NCI-H1694 (cell line): ENCODE results near the gene KCND3.
"Not testable (repeated sequence)": the region's sequence is repeated elsewhere in the genome, so short reads cannot be mapped to it uniquely, and the experiment has no call there.

ENCODE experiments used
- DNase-seq: peaks from one replicate; lab custom pipeline; 2025; lab: John Stamatoyannopoulos, UW

The KCND3 gene

DNA sequence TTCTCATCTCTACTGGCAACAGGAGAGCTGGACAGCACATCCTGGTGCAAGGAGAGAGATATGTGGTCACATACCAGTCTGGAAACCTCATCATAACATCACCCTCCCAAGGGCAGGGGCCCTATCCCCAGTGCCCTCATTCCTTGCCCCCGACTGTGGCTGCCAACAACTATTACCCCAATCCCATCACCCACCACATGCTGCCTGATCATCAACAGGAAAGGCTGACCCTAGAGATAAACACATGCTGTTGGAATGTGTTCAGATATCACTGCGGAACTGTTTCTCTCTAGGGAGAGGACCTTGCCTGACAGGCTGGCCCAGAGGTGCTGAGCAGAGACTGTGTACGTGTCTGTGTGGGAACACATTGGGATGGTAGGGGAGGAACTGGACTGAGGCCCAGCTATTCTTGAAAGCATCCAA lies 245.8 kb downstream of the KCND3 start:
- no peak for DNase-seq

DNA sequence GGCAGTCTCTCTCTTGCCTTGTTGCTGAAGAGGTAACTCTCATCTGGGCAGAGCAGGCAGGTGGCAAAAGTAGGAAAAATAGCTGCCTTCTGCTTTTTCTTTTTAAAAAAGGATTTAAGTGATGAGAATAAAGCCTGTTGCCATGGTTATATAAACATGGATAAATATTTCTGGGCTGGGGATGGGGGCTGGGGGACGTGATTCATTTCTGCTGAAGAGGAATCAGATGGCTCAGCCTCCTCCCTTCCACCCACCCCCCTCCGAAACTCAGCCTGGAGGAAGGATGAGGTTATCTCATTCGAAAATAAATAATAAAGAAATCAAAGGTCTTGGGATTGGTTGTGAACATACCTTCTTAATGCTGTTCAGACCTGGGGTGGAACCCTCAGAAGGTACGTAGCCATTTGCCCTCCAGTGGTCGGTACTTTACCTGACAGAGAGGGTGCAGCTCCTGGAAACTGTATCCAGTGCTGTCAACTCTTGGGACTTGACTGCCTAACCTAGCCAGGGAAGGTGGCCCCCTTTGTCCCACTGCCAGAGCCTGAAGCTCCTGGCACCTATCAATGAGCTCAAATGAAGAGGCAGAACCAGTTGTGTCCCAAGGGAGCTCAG lies 246.4 kb downstream of the KCND3 start:
- no peak for DNase-seq

- not testable (repeated sequence) for DNase-seq
Measured at GRCh38 chr1:111742292-111742691, 247.2 kb downstream of the KCND3 start.

GRCh38 chr1:111739925-111740765 lies 249.3 kb downstream of the KCND3 start:
- peak; percentile 66 for DNase-seq

DNA sequence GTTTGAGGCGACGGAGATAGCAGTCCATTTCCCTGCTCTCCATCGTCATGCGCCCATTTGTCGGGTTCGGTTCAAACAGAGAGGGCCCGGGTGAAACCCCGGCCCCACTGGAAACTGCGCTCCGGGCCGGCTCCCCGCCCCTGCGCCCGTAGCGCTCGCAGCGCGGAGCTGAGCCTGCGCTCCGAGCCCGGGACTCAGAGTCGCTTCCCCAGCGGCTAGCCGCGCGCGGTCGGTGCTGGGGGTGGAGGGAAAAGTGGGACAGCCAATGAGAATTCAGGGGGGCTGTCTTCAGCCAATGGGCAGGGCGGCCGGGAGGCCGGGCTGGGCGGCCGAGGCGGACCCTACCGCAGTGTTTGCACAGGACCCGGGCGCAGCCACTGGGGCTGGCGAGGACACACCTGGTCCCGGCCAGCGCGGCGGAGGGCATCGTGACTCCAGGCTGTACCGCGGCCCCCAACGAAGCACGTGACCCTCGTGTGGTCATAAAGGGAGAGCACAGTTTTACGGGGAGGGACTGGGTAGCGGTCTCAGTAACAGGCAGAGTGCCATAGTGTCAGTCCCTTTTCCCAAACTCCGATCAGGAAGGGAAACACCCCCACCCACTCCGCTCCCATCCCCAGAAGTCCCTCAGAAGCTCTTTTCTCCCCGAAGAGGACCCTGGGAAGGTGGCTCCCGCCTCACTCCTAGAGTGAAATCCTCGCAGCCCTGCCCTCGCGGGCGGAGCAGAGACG lies 250.1 kb downstream of the KCND3 start, which contains the start of gene INKA2:
Gene INKA2 (minus strand): TSS at position 202 of the 731 bp plus-strand sequence. CDS start 153 bp downstream, at position 49.
- DNase-seq: peak; percentile 90

GRCh38 chr1:111738436-111739193 lies 250.9 kb downstream of the KCND3 start:
- DNase-seq: peak; percentile 85

GRCh38 chr1:111738133-111738435 lies 251.4 kb downstream of the KCND3 start:
- DNase-seq: no peak

DNA sequence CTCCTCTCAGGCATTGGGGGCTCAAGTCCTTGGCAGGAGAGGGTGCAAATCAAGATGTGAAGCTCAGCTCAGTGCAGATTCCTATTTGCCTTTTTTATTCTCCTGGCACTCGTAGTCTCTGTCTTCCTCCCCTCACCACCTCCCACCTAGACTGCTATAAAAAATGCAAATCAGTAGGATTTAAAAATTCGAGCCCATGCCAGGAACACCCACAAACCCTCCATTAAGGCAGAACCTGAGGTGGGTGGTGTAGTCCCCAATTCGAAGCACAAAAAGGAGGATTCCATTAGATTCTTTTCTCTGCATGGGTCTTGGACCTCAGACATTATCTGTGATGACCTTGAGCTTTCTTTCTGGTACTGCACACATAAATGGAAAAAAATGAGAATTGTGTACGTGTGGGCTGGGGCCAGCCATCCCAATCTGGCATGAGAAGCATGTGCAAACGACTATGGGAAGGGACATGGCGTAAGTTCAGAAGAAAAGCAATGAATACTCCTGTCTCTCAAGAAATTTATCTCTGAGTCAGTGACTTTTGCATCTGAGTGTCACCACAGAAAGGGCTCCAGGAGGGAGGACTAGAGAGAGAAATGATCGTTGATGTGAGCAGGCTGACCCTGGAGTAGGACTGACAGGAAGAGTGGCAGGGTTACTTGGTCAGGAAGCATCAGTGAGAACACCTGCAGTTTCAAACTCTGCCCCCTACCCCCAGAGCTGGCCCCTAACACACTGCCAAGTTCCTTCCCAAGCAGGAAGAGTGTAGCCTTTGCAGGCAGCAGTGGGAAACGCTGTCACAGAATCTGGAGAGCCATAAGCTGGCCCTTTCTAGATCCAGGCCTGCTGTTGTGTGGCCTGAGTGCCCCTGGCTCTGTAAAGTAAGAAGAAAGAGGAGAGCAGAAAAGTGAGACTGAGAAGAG lies 252.0 kb downstream of the KCND3 start:
- no peak for DNase-seq

GRCh38 chr1:111736548-111737215 lies 252.8 kb downstream of the KCND3 start:
- DNase-seq: peak; percentile 92

GRCh38 chr1:111735858-111736544 lies 253.5 kb downstream of the KCND3 start:
- peak; percentile 93 for DNase-seq

DNA sequence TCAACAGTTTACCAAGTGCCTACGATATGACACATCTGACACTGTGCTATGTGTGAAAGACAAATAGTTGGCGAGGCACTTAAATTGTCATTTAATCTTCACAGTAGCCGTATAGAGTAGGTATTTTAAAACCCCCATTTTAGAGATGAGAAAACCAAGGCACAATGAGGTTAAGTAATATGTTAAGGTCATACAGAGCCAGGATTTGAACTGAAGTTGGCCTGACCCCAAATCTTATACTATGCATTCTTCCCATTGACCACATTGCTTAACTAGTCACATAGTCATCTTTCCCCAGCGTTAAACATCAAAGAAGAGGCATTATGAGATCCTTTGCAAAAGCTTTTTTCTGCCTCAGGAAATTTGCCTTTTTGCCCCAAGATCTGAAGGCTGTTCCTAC lies 254.1 kb downstream of the KCND3 start:
- DNase-seq: no peak

GRCh38 chr1:111734856-111735255 lies 254.6 kb downstream of the KCND3 start:
- DNase-seq: no peak

DNA sequence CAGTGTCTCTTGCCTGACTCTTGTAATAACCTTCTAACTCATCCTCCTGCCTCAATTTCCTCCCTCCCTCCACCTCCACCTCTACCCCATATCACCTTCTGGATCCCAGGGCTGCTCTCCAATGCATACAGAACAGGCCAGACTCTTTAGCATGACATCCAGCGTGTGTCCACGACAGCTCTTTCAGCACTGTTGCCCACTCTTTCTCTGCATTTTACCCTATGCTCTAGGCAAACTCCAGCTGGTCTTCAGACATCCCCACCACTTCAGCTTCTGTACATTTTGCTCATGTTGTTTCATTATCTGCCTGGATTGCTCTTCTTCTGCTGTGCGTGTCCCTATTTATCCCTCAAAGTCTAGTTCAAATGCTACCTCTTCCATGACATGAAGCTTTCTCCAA lies 255.0 kb downstream of the KCND3 start:
- no peak for DNase-seq

DNA sequence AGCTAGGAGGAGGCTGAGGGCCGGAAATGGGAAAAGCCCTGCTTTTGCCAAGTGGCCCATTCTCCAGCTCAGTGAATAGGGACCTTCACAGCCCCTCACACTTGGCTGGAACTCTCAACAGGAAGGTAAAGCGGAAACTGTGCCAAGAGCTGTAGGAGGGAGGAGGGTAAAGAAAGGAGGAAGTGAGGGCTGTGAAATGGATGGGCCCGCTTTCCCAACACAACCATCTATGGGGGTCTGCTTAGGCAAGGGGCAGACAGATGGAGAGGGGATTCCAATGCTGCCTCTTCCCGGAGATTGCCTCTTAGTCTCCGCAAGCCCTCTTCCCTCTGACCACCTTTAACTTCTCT lies 255.5 kb downstream of the KCND3 start:
- no peak for DNase-seq

DNA sequence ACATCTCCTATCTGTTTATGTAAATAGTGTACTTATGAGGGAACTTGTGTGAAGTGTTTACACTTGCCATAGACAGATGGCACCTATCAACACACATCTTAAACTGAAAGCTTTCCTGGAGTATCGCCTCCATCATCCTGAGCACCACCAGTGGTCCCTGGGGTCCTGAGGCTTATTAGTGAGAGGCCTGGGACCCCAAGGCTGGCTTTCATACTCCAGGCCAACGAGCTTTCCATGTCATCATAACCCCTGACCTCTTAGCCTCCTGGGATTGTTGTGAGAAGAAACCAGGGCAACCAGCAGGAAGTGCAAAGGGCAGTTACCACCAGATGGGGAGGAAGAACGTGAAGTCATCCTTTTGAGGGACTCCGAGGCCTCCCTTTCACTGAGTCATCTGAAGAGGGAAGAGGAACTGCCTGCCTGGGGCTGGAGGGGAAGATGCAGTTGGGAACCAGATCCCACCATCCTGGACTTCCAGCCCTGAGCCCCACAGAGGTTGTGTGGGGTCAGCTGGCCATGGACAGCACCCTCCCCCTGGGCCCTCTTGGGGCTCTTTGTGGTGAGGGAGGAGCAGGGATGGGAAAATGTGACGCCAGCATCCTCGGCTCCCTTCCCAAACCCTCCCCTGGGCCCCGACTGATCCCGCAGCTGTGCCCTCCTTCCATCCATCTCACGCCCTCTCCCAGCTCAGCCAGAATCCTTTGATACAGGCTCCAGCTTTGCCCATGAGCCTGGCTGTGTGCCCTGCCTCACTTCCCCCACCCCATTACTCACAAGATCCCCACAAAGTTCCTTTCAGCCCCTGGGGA lies 256.1 kb downstream of the KCND3 start:
- DNase-seq: no peak

DNA sequence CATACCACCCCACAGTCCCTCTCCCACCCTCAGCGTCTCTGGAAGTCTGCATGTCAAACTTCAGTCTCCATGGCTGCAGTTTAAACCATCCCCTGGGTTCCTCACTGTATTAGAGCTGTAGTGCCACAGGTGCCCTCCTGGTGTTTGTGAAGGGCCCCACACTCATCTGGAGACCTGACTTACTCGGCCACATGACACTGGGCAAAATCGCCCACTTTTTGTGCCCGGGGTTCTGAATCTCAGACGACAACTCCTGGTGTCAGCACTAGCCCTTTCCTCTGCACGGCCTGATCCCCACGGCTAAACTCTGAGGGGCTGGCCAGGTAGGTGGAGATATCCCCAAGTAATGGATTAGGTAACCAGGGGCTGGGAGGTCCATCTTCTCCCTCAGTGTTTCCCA lies 256.8 kb downstream of the KCND3 start:
- DNase-seq: no peak

DNA sequence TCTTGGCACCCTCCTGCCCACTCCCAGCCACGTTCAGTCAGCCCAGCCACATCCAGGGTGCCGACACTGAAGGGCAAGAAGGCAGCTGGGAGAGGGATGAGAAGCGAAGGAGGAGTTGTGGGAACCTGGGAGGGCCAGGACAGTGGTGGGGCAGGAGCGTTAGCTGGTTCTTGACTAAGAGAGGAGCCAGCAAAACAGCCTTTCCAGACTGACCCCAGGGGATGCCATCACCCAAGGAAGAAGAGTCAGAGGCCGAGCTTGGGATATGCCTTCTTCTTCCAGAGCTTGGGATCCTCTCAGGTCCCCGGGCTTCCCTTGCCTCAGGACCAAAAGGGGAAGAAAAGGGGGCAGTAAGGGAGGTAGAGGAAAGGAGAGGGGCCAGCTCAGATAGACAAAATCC lies 257.5 kb downstream of the KCND3 start:
- DNase-seq: no peak

GRCh38 chr1:111730706-111731105 lies 258.8 kb downstream of the KCND3 start:
- no peak for DNase-seq
